Measurements from ENCODE around the gene TK2. TPM values are rescaled to one million over a fixed set of nuclear protein-coding genes. Genes with fewer than 3 reads are reported as not detected.
"Not testable (repeated sequence)": the region's sequence is repeated elsewhere in the genome, so short reads cannot be mapped to it uniquely, and the experiment has no call there.

Gene TK2
- total RNA-seq, 1 donor from 2014 or later: 13.7 TPM

GRCh38 chr16:66468321-66468965 is 81.5 kb downstream of the TK2 start:
- H3K4me3 ChIP-seq (ENCODE audit: low read depth, low read length): no peak overlapping the region
- no peak for TF ChIP-seq CTCF (conservative IDR thresholded peaks at IDR 0.05; ENCODE audit: low read depth, low read length)
- DNase-seq (ENCODE audit: low read depth): no peak

GRCh38 chr16:66467611-66468010 is 82.3 kb downstream of the TK2 start:
- no peak for TF ChIP-seq CTCF (conservative IDR thresholded peaks at IDR 0.05; ENCODE audit: low read depth, low read length)
- no peak for DNase-seq (ENCODE audit: low read depth)
- H3K4me3 ChIP-seq (ENCODE audit: low read depth, low read length): no peak overlapping the region

- H3K4me3 ChIP-seq (ENCODE audit: low read depth, low read length); DNase-seq (ENCODE audit: low read depth): not testable (repeated sequence)
Measured at GRCh38 chr16:66466636-66467035, 83.3 kb downstream of the TK2 start.

- not testable (repeated sequence) for H3K4me3 ChIP-seq (ENCODE audit: low read depth, low read length); DNase-seq (ENCODE audit: low read depth)
Measured at GRCh38 chr16:66465946-66466345, 84.0 kb downstream of the TK2 start.

GRCh38 chr16:66462912-66463311 is 87.0 kb downstream of the TK2 start:
- no peak for TF ChIP-seq CTCF (conservative IDR thresholded peaks at IDR 0.05; ENCODE audit: low read depth, low read length)
- DNase-seq (ENCODE audit: low read depth): no peak
- no peak overlapping the region for H3K4me3 ChIP-seq (ENCODE audit: low read depth, low read length)

GRCh38 chr16:66460703-66461102 is 89.2 kb downstream of the TK2 start:
- no peak for TF ChIP-seq CTCF (conservative IDR thresholded peaks at IDR 0.05; ENCODE audit: low read depth, low read length)
- H3K4me3 ChIP-seq (ENCODE audit: low read depth, low read length): no peak overlapping the region
- DNase-seq (ENCODE audit: low read depth): no peak

GRCh38 chr16:66459878-66460277 is 90.0 kb downstream of the TK2 start:
- no peak for DNase-seq (ENCODE audit: low read depth)
- no peak overlapping the region for H3K4me3 ChIP-seq (ENCODE audit: low read depth, low read length)
- no peak for TF ChIP-seq CTCF (conservative IDR thresholded peaks at IDR 0.05; ENCODE audit: low read depth, low read length)

GRCh38 chr16:66458853-66459252 is 91.1 kb downstream of the TK2 start:
- no peak overlapping the region for H3K4me3 ChIP-seq (ENCODE audit: low read depth, low read length)
- no peak for TF ChIP-seq CTCF (conservative IDR thresholded peaks at IDR 0.05; ENCODE audit: low read depth, low read length)
- no peak for DNase-seq (ENCODE audit: low read depth)

Measured in epithelial cell of proximal tubule (primary cell).